ENCODE data around the gene PHOX2B.
"Not testable (repeated sequence)": the region's sequence is repeated elsewhere in the genome, so short reads cannot be mapped to it uniquely, and the experiment has no call there.

Gene PHOX2B

GRCh38 chr4:41748074-41748570, 403 bp downstream of the PHOX2B start:
- DNase-seq (ENCODE audit: low read depth) = no peak

DNA sequence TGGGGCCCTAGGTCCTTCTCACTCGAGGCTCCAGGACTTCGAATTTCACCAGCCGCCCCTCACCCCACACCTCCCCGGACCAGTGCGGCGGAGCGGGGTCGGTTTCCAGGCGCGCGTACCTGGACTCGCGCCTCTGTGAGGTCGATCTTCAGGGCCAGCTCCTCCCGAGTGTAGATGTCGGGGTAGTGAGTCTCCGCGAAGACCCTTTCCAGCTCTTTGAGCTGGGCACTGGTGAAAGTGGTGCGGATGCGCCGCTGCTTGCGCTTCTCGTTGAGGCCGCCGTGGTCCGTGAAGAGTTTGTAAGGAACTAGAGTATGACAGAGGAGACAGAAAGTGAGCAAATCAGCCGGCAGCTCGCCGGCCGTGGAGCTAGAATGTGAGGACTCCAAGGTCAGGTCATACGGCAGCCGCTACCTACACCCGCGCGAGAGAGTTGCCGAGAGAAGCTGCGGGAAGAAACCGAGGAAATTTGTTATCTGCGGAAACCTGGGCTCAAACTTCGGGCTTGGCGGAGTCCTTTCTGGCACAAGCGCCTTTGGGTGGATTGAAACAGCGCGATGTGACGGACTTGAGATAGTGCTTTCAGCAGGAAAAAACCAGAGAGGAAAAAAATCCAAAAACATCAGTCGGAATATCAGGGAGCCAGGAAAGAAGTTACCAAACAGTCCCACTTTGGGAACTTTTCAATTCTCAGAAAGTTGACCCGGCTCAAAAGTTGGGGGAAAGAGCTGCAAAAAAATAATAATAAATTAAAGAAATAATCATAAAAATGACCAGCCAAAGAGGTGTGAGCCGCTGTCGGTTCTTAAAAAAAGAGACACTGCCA, 1.1 kb downstream of the PHOX2B start:
- no peak for DNase-seq (ENCODE audit: low read depth)

- DNase-seq (ENCODE audit: low read depth) = no peak
Observed at GRCh38 chr4:41746440-41747229, 1.9 kb downstream of the PHOX2B start.

DNA sequence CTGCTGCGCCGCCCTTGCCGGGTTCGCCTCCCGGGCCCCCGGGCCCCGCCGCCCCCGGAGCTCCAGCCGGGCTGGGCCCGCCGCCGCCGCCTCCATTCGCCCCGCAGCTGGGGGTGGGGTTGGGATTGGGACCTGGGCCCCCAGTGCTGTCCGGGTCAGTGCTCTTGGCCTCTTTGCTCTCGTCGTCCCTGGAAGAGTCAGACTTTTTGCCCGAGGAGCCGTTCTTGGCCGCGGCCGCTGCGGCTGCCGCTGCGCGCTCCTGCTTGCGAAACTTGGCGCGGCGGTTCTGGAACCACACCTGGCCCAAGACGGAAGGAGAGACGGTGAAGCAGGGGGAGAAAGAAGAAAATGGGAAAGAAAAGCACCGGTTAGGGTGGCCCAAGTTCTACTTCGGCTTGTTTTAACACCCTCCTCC, 2.5 kb downstream of the PHOX2B start:
- DNase-seq (ENCODE audit: low read depth) = no peak

- no peak for DNase-seq (ENCODE audit: low read depth)
Observed at GRCh38 chr4:41745292-41746024, 3.1 kb downstream of the PHOX2B start.

- DNase-seq (ENCODE audit: low read depth) = no peak
Observed at GRCh38 chr4:41744572-41745291, 3.8 kb downstream of the PHOX2B start.

GRCh38 chr4:41741354-41741753, 7.2 kb downstream of the PHOX2B start:
- no peak for DNase-seq (ENCODE audit: low read depth)

DNA sequence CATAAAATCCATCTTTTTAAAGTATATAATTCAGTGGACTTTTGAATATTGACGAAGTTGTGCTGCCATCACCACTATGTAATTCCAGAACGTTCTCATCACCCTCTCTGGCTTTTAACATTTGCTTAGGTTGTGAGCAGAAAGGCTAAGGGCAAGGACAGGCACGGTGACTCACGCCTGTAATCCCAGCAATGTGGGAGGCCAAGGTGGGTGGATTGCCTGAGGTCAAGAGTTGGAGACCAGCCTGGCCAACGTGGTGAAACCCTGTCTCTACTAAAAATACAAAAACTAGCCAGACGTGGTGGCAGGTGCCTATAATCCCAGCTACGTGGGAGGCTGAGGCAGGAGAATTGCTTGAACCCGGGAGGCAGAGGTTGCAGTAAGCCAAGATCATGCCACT, 11.0 kb downstream of the PHOX2B start:
- not testable (repeated sequence) for DNase-seq (ENCODE audit: low read depth)

- no peak for DNase-seq (ENCODE audit: low read depth)
Observed at GRCh38 chr4:41734371-41734770, 14.2 kb downstream of the PHOX2B start.

DNA sequence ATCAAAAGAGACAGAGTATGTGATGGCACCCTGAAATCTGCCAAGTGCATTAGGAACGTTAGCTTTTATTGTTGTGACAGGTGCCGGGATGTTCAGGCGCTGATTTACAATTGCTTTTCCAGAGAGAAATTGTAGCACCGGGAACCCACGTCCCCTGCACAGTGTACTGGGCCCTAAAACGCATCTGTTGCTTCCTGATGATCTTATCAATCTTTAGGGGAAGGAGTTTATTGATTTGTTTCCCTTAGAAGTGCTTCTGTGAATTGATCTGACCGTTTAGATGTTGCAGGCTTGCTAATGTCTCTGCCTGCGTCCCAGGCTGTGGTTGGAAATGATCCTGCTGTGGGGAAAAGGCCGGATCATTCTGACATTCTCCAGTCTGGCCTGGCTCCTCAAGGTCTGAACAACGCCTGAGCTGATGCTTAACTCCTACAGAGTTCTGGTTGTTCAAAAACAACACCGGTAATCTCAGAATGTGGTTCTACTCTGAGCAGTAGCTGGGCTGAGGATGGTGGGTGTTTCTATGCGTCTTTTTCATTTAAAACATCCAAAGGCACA, 16.9 kb downstream of the PHOX2B start:
- DNase-seq (ENCODE audit: low read depth) = no peak

- no peak for DNase-seq (ENCODE audit: low read depth)
Observed at GRCh38 chr4:41728573-41728913, 20.0 kb downstream of the PHOX2B start.

GRCh38 chr4:41727861-41728572, 20.5 kb downstream of the PHOX2B start:
- no peak for DNase-seq (ENCODE audit: low read depth)

- no peak for DNase-seq (ENCODE audit: low read depth)
Observed at GRCh38 chr4:41725254-41725653, 23.3 kb downstream of the PHOX2B start.

DNA sequence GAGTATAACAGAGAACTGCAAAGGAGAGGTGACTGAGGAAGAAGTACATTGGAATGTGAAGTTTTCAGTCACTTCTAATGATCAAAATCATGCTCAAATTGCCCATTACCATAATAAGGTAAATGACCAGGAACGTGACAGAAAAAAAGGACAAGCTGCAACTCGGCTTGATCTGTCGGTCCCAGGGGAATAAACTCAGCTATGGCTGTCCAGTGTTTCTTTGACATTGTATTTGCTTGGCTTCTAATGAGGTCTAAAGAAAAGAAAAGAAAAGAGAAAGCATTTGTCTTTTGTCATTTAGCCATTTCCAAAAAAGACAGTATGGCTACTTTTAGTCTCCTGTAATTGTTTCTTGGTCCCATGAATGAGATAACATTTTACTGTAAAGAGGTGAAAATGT, 25.2 kb downstream of the PHOX2B start:
- DNase-seq (ENCODE audit: low read depth) = no peak

DNA sequence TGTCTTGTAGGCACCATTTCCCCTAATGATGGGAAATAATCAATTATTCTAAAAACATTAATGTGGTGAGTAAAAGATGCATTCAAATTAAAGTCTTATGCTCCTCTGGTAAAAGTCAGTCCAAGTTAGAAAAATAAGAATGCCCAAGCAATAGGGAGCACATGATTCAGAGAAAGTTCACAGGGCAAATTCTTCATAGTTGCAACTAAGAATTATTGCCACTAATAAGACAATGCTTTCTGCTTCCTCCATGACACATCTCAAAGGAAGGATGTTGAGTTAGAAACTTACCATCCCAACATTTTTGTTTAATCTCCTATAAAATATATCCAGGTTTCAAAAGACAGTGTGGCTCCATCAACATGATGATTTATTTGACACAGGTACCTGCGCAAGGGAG, 26.3 kb downstream of the PHOX2B start:
- DNase-seq (ENCODE audit: low read depth) = no peak

GRCh38 chr4:41719417-41719816, 29.1 kb downstream of the PHOX2B start:
- DNase-seq (ENCODE audit: low read depth) = no peak

GRCh38 chr4:41718907-41719306, 29.6 kb downstream of the PHOX2B start:
- no peak for DNase-seq (ENCODE audit: low read depth)

DNA sequence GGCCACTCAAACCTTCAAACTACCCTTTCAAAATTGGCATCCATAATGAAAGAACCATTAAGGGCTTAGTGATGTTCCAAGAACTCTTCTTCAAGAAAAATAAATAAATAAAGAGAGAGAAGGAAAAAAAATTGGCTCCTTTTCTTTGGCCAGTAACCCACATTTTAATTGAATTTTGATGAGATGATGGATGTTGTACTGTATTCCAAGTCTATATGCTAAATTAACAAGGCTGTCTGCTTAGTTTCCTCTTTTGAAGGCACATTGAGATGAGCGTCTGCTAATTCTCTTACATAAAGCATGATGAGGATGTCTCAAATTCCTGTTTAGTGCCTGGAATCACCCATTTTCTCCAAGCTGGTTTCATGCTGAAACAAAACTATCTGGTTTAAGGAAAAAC, 33.4 kb downstream of the PHOX2B start:
- no peak for DNase-seq (ENCODE audit: low read depth)

DNA sequence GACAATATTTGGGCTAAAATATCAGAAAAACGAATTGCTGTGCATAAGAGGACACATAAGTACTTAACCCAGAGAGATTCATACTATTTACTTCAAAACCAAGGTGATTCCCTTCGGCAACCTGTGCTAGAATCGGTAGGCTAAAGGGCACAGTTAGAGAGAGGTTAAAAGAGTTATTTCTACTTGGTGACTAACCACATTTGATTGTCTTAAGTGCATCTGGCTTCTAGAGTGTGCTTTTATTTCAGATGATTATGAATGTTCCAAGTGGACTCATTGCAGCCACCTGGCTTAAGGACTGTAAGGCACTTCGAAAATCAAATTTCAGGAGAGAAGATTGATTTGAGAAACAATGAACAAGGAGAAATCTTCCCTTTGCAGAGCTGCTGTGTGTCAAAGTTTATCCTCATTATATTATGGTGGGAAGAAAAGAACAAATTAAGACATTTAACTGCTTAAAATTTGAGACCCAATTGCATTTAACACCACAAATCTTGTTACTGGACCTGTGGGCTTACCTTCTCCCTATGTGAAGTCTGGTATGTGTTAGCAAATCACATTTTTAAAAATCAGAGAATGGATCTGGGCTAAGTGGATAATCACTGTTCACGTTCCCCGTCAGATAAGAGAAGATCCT, 34.0 kb downstream of the PHOX2B start:
- DNase-seq (ENCODE audit: low read depth) = no peak

- DNase-seq (ENCODE audit: low read depth) = no peak
Observed at GRCh38 chr4:41713768-41714167, 34.8 kb downstream of the PHOX2B start.

Data from stromal cell of bone marrow (primary cell).